NCI-H82 treated with DMSO at 0.1 percent for 48 hours (cell line): ENCODE measurements around the gene RILPL2.
"Not testable (repeated sequence)": the region's sequence is repeated elsewhere in the genome, so short reads cannot be mapped to it uniquely, and the experiment has no call there.

Experiments used
- DNase-seq: peaks from one replicate; lab custom pipeline; 2025; ENCODE audit not compliant: unreplicated experiment; lab: John Stamatoyannopoulos, UW

RILPL2 gene

GRCh38 chr12:123407269-123407668 is 29.2 kb downstream of the RILPL2 start:
- peak; percentile 35 for DNase-seq

- DNase-seq = no peak
These were observed 31.9 kb downstream of the RILPL2 start for GRCh38 chr12:123404581-123404980.

GRCh38 chr12:123401753-123402683 is 34.5 kb downstream of the RILPL2 start:
- no peak for DNase-seq

GRCh38 chr12:123399255-123399617 is 37.2 kb downstream of the RILPL2 start:
- no peak for DNase-seq

GRCh38 chr12:123398550-123399254 is 37.8 kb downstream of the RILPL2 start:
- no peak for DNase-seq

GRCh38 chr12:123398177-123398549 is 38.3 kb downstream of the RILPL2 start:
- DNase-seq = no peak

GRCh38 chr12:123397400-123397799 is 39.1 kb downstream of the RILPL2 start:
- no peak for DNase-seq

GRCh38 chr12:123396954-123397353 is 39.5 kb downstream of the RILPL2 start:
- no peak for DNase-seq

GRCh38 chr12:123396543-123396942 is 39.9 kb downstream of the RILPL2 start:
- DNase-seq = no peak

- DNase-seq = no peak
These were observed 41.2 kb downstream of the RILPL2 start for GRCh38 chr12:123395236-123395635.

- DNase-seq = no peak
These were observed 42.7 kb downstream of the RILPL2 start for GRCh38 chr12:123393747-123394146.

- no peak for DNase-seq
These were observed 44.7 kb downstream of the RILPL2 start for GRCh38 chr12:123391546-123392343.

- no peak for DNase-seq
These were observed 45.7 kb downstream of the RILPL2 start for GRCh38 chr12:123390498-123391426.

GRCh38 chr12:123389560-123390351 is 46.7 kb downstream of the RILPL2 start:
- no peak for DNase-seq

- DNase-seq = no peak
These were observed 47.4 kb downstream of the RILPL2 start for GRCh38 chr12:123388951-123389559.

GRCh38 chr12:123388177-123388950 is 48.1 kb downstream of the RILPL2 start:
- DNase-seq = peak; percentile 33

GRCh38 chr12:123387508-123388176 is 48.8 kb downstream of the RILPL2 start:
- peak; percentile 46 for DNase-seq

GRCh38 chr12:123385536-123385935 is 50.9 kb downstream of the RILPL2 start:
- not testable (repeated sequence) for DNase-seq
